Measurements from ENCODE around the gene PANK3. TPM values are rescaled to one million over a fixed set of nuclear protein-coding genes. Genes with fewer than 3 reads are reported as not detected.
A peak's percentile ranks its signal among the peaks of the same experiment; 100 is the strongest.

Gene PANK3
- total RNA-seq, 1 donor from 2014 or later: 57.7 TPM

- Mint-ChIP-seq H3K36me3 (ENCODE audit: low read depth) (no peaks in the 10 kb centered on the region), H3K9me3 (no peaks in the 10 kb centered on the region), H3K4me3 (peak within 1 kb of the TSS; percentile 56), H3K27ac (no peak within 1 kb of the TSS), H3K27me3 (peaks cover 31% of the 10 kb centered on the region), H3K4me1 (peaks cover 9% of the 10 kb centered on the region)
- ChIA-PET CTCF (no interaction called here), POLR2A (no interaction called here)
- intact Hi-C loops (cut with micrococcal nuclease): no loop called here
- no peak for ATAC-seq (ENCODE audit: low read depth)
- DNase-seq: no peak
- TF ChIP-seq CTCF (IDR thresholded peaks at IDR 0.05): no peak
Measured at GRCh38 chr5:168528521-168529373, 50.4 kb downstream of the PANK3 start, which contains the start of gene FBLL1. TSS of gene FBLL1 (plus strand) at chr5:168529305. CDS start at chr5:168529505, 200 bp downstream.

GRCh38 chr5:168527756-168528295, 51.3 kb downstream of the PANK3 start:
- TF ChIP-seq CTCF (IDR thresholded peaks at IDR 0.05): no peak
- ChIA-PET POLR2A (no interaction called here), CTCF (no interaction called here)
- Mint-ChIP-seq H3K4me1 (peaks cover 9% of the 10 kb centered on the region), H3K27me3 (peaks cover 28% of the 10 kb centered on the region), H3K36me3 (ENCODE audit: low read depth) (no peaks in the 10 kb centered on the region), H3K4me3 (no peak overlapping the region), H3K9me3 (no peaks in the 10 kb centered on the region), H3K27ac (no peak overlapping the region)
- intact Hi-C loops (cut with micrococcal nuclease): no loop called here
- no peak for DNase-seq
- no peak for ATAC-seq (ENCODE audit: low read depth)

GRCh38 chr5:168525856-168526255, 53.3 kb downstream of the PANK3 start:
- TF ChIP-seq CTCF (IDR thresholded peaks at IDR 0.05): no peak
- DNase-seq: no peak
- no peak for ATAC-seq (ENCODE audit: low read depth)
- POLR2A ChIA-PET: no interaction called here
- Mint-ChIP-seq H3K27ac (no peak overlapping the region), H3K9me3 (no peaks in the 10 kb centered on the region), H3K27me3 (peaks cover 22% of the 10 kb centered on the region), H3K4me1 (peaks cover 9% of the 10 kb centered on the region), H3K4me3 (no peak overlapping the region), H3K36me3 (ENCODE audit: low read depth) (peaks cover 11% of the 10 kb centered on the region)
- intact Hi-C loops (cut with micrococcal nuclease): no loop called here
- CTCF ChIA-PET: no interaction called here

GRCh38 chr5:168513861-168514428, 65.2 kb downstream of the PANK3 start:
- H3K36me3 Mint-ChIP-seq (ENCODE audit: low read depth): peaks cover 91% of the 10 kb centered on the region
- no peak overlapping the region for H3K4me3 Mint-ChIP-seq
- H3K27me3 Mint-ChIP-seq: no peaks in the 10 kb centered on the region
- no peak for TF ChIP-seq CTCF (IDR thresholded peaks at IDR 0.05)
- H3K9me3 Mint-ChIP-seq: peaks cover 8% of the 10 kb centered on the region
- no peaks in the 10 kb centered on the region for H3K4me1 Mint-ChIP-seq
- ChIA-PET CTCF (no interaction called here), POLR2A (no interaction called here)
- ATAC-seq (ENCODE audit: low read depth) (no peak), DNase-seq (no peak)
- intact Hi-C loops (cut with micrococcal nuclease): no loop called here
- no peak overlapping the region for H3K27ac Mint-ChIP-seq

- TF ChIP-seq CTCF (IDR thresholded peaks at IDR 0.05): no peak
- POLR2A ChIA-PET: no interaction called here
- ATAC-seq (ENCODE audit: low read depth) (no peak), DNase-seq (no peak)
- Mint-ChIP-seq H3K4me1 (no peaks in the 10 kb centered on the region), H3K9me3 (no peaks in the 10 kb centered on the region), H3K27ac (no peak overlapping the region), H3K27me3 (no peaks in the 10 kb centered on the region), H3K36me3 (ENCODE audit: low read depth) (peaks cover 64% of the 10 kb centered on the region), H3K4me3 (no peak overlapping the region)
- CTCF ChIA-PET: no interaction called here
- intact Hi-C loops (cut with micrococcal nuclease): no loop called here
Measured at GRCh38 chr5:168502563-168503237, 76.5 kb downstream of the PANK3 start.
